Measurements from ENCODE around the gene COL17A1. TPM values are rescaled to one million over a fixed set of nuclear protein-coding genes. Genes with fewer than 3 reads are reported as not detected.

Gene COL17A1
- total RNA-seq, 1 donor from 2014 or later, result 10.1 TPM

GRCh38 chr10:104026762-104027161 is 58.9 kb downstream of the COL17A1 start:
- no peak overlapping the region for H3K9ac ChIP-seq (ENCODE audit: low read length)
- H2AFZ ChIP-seq (ENCODE audit: low read depth, low read length), result no peak overlapping the region
- H3K36me3 ChIP-seq (ENCODE audit: insufficient read depth, low read length), result peaks cover 38% of the 10 kb centered on the region
- no peaks in the 10 kb centered on the region for H3K27me3 ChIP-seq (ENCODE audit: insufficient read depth, low read length)
- Mint-ChIP-seq H3K9me3 (ENCODE audit: unreplicated experiment) (no peaks in the 10 kb centered on the region), H3K4me3 (ENCODE audit: unreplicated experiment) (no peak overlapping the region), H3K27me3 (ENCODE audit: low read depth, unreplicated experiment) (no peaks in the 10 kb centered on the region), H3K27ac (ENCODE audit: unreplicated experiment) (no peak overlapping the region), H3K4me1 (ENCODE audit: low read depth, unreplicated experiment) (no peaks in the 10 kb centered on the region), H3K36me3 (ENCODE audit: low read depth, unreplicated experiment) (peaks cover 10% of the 10 kb centered on the region)
- no peak overlapping the region for H3K27ac ChIP-seq (ENCODE audit: low read depth, low read length)
- no peaks in the 10 kb centered on the region for H4K20me1 ChIP-seq (ENCODE audit: insufficient read depth, low read length)
- H3K4me1 ChIP-seq (ENCODE audit: insufficient read depth, low read length), result no peaks in the 10 kb centered on the region
- no peak for FAIRE-seq
- H3K4me3 ChIP-seq (ENCODE audit: insufficient read depth, low read depth, low read length), result no peak overlapping the region
- H3K79me2 ChIP-seq (ENCODE audit: insufficient read depth, low read length), result no peaks in the 10 kb centered on the region
- TF ChIP-seq EZH2 (IDR thresholded peaks at IDR 0.05; ENCODE audit: insufficient read depth, low read length), result no peak
- no peak for TF ChIP-seq CTCF (IDR thresholded peaks at IDR 0.05; ENCODE audit: insufficient read depth, low read depth, low read length)
- no peak overlapping the region for H3K4me2 ChIP-seq (ENCODE audit: low read length)
- H3K9me3 ChIP-seq (ENCODE audit: insufficient read depth, low read depth, low read length), result no peaks in the 10 kb centered on the region
- DNase-seq (ENCODE audit: low read depth), result no peak

- DNase-seq (ENCODE audit: low read depth) (no peak), FAIRE-seq (no peak)
- H3K27me3 ChIP-seq (ENCODE audit: insufficient read depth, low read length), result no peaks in the 10 kb centered on the region
- H3K9me3 Mint-ChIP-seq (ENCODE audit: unreplicated experiment), result no peaks in the 10 kb centered on the region
- H3K4me2 ChIP-seq (ENCODE audit: low read length), result no peak overlapping the region
- H3K36me3 ChIP-seq (ENCODE audit: insufficient read depth, low read length), result peaks cover 38% of the 10 kb centered on the region
- H3K27ac Mint-ChIP-seq (ENCODE audit: unreplicated experiment), result no peak overlapping the region
- H3K4me3 Mint-ChIP-seq (ENCODE audit: unreplicated experiment), result no peak overlapping the region
- H3K4me1 Mint-ChIP-seq (ENCODE audit: low read depth, unreplicated experiment), result no peaks in the 10 kb centered on the region
- no peaks in the 10 kb centered on the region for H3K27me3 Mint-ChIP-seq (ENCODE audit: low read depth, unreplicated experiment)
- H3K27ac ChIP-seq (ENCODE audit: low read depth, low read length), result no peak overlapping the region
- no peaks in the 10 kb centered on the region for H3K4me1 ChIP-seq (ENCODE audit: insufficient read depth, low read length)
- H3K9me3 ChIP-seq (ENCODE audit: insufficient read depth, low read depth, low read length), result no peaks in the 10 kb centered on the region
- H4K20me1 ChIP-seq (ENCODE audit: insufficient read depth, low read length), result no peaks in the 10 kb centered on the region
- no peak for TF ChIP-seq EZH2 (IDR thresholded peaks at IDR 0.05; ENCODE audit: insufficient read depth, low read length)
- no peak for TF ChIP-seq CTCF (IDR thresholded peaks at IDR 0.05; ENCODE audit: insufficient read depth, low read depth, low read length)
- peaks cover 10% of the 10 kb centered on the region for H3K36me3 Mint-ChIP-seq (ENCODE audit: low read depth, unreplicated experiment)
- H3K9ac ChIP-seq (ENCODE audit: low read length), result no peak overlapping the region
- no peak overlapping the region for H3K4me3 ChIP-seq (ENCODE audit: insufficient read depth, low read depth, low read length)
- H3K79me2 ChIP-seq (ENCODE audit: insufficient read depth, low read length), result no peaks in the 10 kb centered on the region
- H2AFZ ChIP-seq (ENCODE audit: low read depth, low read length), result no peak overlapping the region
Observed at GRCh38 chr10:104025524-104025923, 60.2 kb downstream of the COL17A1 start.

GRCh38 chr10:104022026-104022425 is 63.7 kb downstream of the COL17A1 start:
- FAIRE-seq (no peak), DNase-seq (ENCODE audit: low read depth) (no peak)
- Histone ChIP-seq H3K27ac (ENCODE audit: low read depth, low read length) (no peak overlapping the region), H3K9me3 (ENCODE audit: insufficient read depth, low read depth, low read length) (no peaks in the 10 kb centered on the region), H3K4me3 (ENCODE audit: insufficient read depth, low read depth, low read length) (no peak overlapping the region), H3K27me3 (ENCODE audit: insufficient read depth, low read length) (no peaks in the 10 kb centered on the region), H3K4me2 (ENCODE audit: low read length) (no peak overlapping the region), H3K4me1 (ENCODE audit: insufficient read depth, low read length) (no peaks in the 10 kb centered on the region), H3K36me3 (ENCODE audit: insufficient read depth, low read length) (peaks cover 49% of the 10 kb centered on the region), H2AFZ (ENCODE audit: low read depth, low read length) (no peak overlapping the region), H4K20me1 (ENCODE audit: insufficient read depth, low read length) (no peaks in the 10 kb centered on the region), H3K9ac (ENCODE audit: low read length) (no peak overlapping the region), H3K79me2 (ENCODE audit: insufficient read depth, low read length) (no peaks in the 10 kb centered on the region)
- H3K36me3 Mint-ChIP-seq (ENCODE audit: low read depth, unreplicated experiment), result peaks cover 10% of the 10 kb centered on the region
- no peaks in the 10 kb centered on the region for H3K27me3 Mint-ChIP-seq (ENCODE audit: low read depth, unreplicated experiment)
- TF ChIP-seq EZH2 (IDR thresholded peaks at IDR 0.05; ENCODE audit: insufficient read depth, low read length), result no peak
- no peak for TF ChIP-seq CTCF (IDR thresholded peaks at IDR 0.05; ENCODE audit: insufficient read depth, low read depth, low read length)
- H3K9me3 Mint-ChIP-seq (ENCODE audit: unreplicated experiment), result no peaks in the 10 kb centered on the region
- H3K4me1 Mint-ChIP-seq (ENCODE audit: low read depth, unreplicated experiment), result no peaks in the 10 kb centered on the region
- H3K4me3 Mint-ChIP-seq (ENCODE audit: unreplicated experiment), result no peak overlapping the region
- no peak overlapping the region for H3K27ac Mint-ChIP-seq (ENCODE audit: unreplicated experiment)
